SK-MEL-5 (cell line): ENCODE data around the gene AMPD2. TPM values are rescaled to one million over a fixed set of nuclear protein-coding genes. Genes with fewer than 3 reads are reported as not detected.

ENCODE experiments used
- DNase-seq: peaks from one replicate; pipeline ENCODE4 v3.0.0-alpha.2; 2016; ENCODE audit warnings: low read depth, low spot score
- in situ Hi-C: cut with HindIII; loops from 2 replicates; pipeline ENCODE4 v1.10.0; 2016; ENCODE audit warnings: low sequenced_read_pairs, high pct_unique_total_duplicates, low pct_unique_long_range_greater_than_20kb
- polyA plus RNA-seq, 2 experiments: library from polyadenylated mRNA; depleted of rRNA; stranded (reverse); fragments of >200 nt; gene quantifications; 2 replicates each; pipeline ENCODE4 v1.2.3, GENCODE V29; 2015
- total RNA-seq: library from RNA; depleted of rRNA; stranded (reverse); fragments of >200 nt; shearing (Covaris generic); gene quantifications from 2 replicates; pipeline ENCODE4 v1.2.3, GENCODE V29; 2014; rRNA removed

AMPD2 gene
- total RNA-seq = 30.2 and 31.9 TPM in 2 replicates
- polyA plus RNA-seq (2015; cell fraction: cytosol; rRNA removed) = 38.8 and 43.4 TPM in 2 replicates
- polyA plus RNA-seq (2015; cell fraction: nucleus; rRNA removed) = 312 and 361 TPM in 2 replicates

DNA sequence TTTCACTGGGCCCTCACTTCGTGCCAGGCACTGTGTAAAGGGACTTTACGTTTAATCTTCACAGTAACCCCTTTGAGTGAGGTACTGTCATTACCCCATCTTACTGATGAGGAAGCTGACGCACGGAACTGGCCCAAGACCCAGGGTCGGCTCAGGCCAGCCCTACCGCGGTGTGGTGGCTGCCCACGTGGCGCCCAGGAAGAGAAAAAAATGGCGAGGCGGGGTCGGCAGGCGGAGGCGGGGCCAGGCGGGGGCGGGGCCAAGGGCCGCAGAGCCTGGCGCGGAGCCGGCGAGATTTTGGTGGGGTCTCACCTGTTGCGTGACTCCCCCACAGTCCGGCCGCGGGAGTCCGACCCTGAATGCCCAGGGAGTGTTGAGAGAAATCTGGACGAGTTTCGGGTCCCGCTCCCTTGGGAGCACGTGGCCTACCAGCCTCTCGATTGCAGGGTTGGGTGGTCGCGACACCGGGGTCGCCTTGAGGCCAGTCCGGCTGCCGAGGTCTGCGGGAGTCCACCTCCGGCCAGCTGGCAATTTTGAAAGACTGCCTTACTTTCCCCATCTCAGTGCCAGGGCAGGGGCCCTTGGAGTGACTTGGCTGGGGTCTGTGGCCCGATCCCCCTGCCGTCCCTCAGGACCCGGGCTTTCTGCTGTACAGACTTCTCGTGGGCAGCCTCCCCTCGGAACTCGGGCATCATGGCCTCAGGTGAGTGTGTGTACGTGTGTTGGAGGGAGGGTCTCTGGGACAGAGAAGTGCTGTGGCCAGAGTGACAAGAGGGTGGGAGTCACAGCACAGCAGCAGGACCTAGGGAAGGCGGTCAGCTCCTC, at the start of gene AMPD2, which contains the start of gene GNAT2:
AMPD2 (plus strand) TSS at position 262 of the 825 bp plus-strand sequence. CDS start 1,339 bp downstream, outside the sequence.
GNAT2 (minus strand) TSS at position 41 of the 825 bp plus-strand sequence. CDS start 6,746 bp downstream, outside the sequence.
- DNase-seq = peak; percentile 75
- in situ Hi-C loops = no loop called here

DNA sequence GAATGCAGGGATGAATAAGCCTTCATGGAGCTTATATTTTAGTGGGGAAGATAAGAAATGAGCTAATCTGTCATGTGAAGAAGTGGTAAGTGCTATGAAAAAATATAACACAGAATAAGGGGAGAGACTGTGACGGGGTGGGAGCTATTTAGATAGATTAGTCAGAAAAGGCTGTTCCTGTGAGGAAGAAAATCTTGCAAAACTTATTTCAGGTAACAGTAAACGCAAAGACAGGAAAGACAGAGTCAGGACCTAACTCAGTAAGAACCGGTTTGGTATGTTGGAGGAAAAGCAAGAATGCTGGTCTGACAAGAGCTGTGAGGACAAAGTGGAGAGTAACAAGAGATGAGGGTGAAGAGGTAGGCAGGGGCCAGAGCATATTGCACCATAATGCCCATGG, 49.2 kb upstream of the AMPD2 start:
- in situ Hi-C loops = no loop called here
- no peak for DNase-seq

DNA sequence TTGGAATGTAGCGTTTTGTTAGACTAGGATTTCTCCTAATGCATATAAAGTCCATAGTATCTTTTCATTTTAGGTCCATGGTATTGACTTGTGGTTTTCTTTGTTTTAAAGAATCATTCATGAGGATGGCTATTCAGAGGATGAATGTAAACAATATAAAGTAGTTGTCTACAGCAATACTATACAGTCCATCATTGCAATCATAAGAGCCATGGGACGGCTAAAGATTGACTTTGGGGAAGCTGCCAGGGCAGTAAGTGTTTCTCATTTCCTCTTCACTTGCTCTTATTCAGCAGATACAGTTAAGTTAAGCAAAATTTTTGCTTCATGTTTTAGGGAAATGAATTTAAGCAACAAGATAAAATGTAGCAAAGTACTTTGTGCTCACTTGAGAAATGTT, 45.9 kb upstream of the AMPD2 start:
- in situ Hi-C loops = no loop called here
- DNase-seq = no peak

DNA sequence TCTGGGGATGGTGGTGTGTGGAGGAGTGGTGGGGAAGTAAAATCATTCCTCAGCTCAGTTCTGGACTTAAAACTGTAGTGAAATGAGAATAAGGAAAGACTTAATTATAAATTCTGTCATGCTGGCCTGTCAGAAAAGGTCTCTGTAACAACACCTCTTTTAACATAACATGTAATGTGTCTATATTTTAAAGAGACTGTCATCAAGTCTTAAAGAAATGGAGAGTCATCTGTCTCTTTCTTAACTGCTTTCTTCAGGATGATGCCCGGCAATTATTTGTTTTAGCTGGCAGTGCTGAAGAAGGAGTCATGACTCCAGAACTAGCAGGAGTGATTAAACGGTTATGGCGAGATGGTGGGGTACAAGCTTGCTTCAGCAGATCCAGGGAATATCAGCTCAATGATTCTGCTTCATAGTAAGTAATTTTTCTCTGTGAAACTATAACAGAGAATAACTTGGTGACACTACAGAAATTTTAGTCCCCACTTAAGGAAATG, 40.6 kb upstream of the AMPD2 start:
- DNase-seq = no peak
- in situ Hi-C loops = no loop called here

DNA sequence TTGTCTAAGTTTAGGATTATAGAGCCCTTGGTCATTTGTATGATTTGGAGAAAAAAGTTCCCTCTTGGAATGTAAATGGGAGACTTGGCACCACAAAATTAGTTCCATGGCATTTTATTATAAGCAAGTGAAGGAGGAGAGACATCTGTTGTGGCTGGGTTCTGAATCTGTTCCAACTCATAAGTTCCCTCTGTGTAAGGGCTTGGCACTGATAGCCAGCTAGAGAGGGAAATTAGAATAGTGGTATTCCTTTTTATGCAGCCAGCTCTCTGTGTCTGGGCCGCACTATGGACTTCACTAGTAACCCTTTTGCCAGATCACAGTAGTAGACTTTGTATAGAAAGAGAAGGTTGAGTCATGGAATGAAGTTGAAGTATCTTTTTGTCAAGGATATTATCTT, 40.1 kb upstream of the AMPD2 start:
- DNase-seq = no peak
- in situ Hi-C loops = no loop called here

DNA sequence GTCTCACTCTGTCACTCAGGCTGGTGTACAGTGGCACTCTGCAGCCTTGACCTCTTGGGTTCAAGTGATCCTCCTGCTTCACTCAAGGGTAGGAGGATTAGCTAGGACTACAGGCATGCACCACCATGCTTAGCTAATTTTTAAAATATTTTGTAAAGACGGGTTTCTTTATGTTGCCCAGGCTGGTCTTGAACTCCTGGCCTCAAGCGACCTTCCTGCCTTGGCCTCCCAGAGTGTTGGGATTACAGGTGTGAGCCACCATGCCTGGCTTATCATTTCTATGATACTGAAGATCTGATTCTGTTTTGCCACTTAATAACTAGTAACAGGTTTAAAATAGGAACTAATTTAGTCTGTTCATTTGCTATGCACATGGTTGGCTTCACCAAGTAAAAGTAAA, 37.6 kb upstream of the AMPD2 start:
- DNase-seq = no peak
- in situ Hi-C loops = no loop called here

DNA sequence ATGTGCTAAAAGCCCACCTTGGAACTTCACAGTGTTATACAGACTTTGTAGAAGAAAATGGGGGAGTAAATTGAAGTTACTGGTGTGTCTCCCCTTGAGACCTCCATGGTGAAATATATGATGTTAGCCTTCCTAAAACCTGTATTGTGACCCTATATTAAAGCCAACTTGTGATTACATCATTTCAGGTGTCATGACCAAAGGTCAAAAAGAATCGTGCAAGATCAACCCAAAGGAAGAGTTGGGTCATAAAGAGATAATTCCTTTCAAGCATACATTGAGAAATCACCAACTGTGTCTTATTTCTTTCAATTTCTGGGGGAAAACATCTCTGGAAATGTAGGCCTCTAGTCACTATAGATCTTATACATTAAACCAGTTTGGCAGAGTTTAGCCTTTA, 34.9 kb upstream of the AMPD2 start:
- DNase-seq = no peak
- in situ Hi-C loops = no loop called here

DNA sequence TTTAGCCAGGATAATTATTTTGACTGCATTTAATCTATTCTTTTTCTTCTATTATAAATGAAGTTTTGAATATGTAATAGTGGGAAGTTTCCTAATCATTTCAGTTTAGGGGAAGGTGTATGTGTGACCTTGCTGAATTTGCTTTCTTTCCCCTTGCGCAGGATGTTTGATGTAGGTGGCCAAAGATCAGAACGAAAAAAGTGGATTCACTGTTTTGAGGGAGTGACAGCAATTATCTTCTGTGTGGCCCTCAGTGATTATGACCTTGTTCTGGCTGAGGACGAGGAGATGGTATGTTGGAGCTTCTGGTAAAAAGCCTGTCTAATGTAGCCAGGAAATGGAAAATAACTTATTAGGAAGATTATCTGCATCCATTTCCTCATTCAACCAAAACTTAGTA, 33.6 kb upstream of the AMPD2 start:
- DNase-seq = no peak
- in situ Hi-C loops = no loop called here

DNA sequence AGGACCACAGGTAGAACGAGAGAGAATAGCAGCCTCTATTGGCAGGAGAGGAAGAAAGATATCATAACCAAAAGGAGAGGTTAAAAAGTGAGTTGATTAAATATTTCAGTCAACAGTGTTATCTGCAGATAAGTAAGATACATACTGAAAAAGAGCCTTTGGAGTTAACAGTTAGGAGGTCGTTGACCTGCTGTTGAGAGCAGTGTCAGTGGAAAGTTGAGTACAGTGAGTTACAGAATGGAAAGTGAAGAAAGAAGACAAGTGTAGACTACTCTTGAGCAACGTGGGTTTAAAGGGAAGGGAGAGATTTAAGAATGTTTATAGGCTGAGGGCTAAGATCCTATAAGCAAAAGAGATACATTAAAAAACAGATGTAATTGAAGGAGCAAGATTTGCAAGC, 30.5 kb upstream of the AMPD2 start:
- in situ Hi-C loops = no loop called here
- no peak for DNase-seq

DNA sequence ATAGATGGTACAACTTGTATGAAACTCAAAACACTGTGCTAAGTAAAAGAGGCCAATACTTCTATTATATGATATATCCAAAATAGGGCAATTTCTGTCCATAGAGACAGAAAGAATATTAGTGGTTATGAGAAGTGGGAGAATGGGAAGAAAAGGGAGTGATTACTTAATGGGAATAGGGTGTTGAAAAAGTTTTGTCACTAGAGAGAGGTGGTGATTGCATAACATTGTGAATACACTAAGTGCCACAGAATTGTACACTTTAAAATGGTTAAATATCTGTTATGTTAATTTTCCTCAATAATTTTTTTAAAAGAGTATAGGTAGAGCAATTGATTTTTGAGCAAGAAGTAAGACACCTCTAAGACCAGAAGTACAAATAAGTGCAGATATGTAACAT, 30.0 kb upstream of the AMPD2 start:
- no peak for DNase-seq
- in situ Hi-C loops = no loop called here

DNA sequence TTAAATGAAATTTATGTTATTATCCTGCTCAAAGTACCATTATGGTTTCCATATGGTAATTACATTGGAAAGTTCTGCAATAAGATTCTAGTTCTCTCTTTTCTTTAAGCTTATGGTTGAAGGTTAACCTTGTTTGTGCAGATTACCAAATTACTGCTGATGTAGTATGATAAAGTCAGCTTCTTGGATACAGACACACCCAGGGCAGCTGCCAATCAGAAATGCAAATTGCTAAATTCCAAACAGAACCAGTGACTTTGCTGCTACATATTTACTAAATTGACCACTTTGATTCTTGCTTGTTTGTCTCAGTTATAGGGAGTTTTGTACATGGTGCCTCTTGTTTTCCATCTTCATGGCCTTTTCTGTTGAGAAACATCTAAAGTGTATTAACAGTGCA, 26.7 kb upstream of the AMPD2 start:
- DNase-seq = no peak
- in situ Hi-C loops = no loop called here

DNA sequence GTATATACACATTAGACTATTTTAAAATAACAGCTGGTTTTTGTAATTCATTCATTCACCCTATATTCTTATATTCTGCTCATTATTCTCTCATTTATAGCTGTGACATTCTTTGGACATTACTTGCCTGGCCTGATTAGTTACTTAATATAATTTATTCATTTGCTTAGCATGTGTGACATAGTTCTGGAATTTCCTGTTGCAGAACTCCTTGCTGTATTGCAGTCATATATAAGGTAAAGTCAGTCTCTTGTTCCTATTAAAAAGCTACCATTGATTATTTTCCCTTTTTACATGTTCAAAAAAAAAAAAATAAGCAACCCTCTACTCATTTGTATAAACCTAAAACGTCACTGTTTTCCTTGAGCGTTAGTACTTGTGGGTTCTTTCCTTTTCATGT, 24.1 kb upstream of the AMPD2 start:
- in situ Hi-C loops = no loop called here
- no peak for DNase-seq

DNA sequence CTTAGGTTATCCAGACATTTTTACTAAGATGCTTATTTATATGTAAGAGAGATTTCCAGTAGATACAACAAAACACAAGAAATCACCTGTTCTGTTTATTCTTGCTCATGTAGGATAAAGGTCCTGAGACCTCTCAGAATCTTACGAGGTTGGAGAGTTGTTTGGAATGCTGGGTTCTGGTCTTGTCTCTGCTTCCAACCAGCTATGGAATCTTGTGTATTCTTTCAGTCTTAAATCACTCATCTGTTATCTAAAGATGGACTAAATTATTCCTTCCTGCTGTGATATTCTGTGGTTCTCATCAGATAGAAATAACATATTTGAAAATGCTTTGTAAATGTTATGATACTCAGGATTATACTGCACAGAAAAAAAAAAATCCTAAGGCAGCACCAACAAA, 21.5 kb upstream of the AMPD2 start:
- no peak for DNase-seq
- in situ Hi-C loops = no loop called here

DNA sequence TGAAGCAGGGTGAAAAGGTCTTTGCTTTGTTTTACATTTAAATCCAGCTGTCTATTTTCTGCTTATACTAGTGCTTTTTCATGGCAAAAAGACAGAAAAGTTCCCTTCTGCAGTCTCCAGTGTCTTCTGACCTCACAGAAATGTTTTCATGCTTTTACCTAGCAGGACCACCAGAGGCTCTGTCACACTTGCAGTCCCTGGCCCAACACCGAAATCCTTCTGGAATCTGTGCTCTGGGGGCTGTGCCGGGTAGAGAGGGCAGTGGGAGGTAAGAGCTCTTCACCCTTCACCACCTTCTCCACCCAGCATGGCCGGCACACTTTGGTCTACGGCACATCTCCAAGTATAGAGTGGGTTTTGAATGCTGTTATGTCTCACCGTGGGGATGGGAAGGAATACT, 21.0 kb upstream of the AMPD2 start:
- DNase-seq = peak; percentile 11
- in situ Hi-C loops = no loop called here

DNA sequence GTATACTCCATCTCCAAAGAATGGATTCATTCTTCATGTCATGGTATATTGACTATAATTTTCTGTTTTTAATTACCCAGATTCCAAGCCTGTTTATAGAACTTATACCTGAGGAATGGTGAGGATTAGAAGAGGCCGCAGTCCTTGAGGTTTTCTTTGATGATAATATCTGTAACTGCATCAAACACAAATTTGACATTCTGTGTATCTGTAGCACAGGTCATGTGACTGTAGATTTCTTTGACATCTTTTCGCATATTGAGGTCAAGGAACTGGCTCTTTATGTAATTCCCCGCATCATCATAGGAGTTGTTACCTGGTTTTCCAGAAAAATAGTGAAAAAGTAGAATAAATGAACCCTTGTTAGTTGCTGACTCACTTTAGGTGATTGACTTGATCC, 16.4 kb upstream of the AMPD2 start:
- in situ Hi-C loops = no loop called here
- no peak for DNase-seq

DNA sequence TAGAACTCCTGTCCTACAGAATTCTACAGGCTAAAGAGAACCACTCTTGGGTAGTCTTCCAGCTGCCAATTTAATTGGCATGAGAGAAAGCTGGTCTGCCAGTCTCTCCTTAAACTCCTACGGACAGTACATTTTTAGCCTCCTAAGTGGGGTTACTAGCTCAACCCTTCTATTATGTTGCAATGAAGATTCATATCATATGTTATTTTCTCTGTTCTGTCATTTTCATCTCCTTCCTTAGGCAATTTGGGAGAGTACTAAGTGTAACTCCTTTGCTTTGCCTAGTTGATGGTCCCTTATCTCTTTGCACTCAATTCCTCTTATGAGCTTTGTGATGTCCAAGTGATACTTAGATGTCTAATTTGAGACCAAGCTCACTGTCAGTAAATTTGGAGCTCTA, 14.3 kb upstream of the AMPD2 start:
- in situ Hi-C loops = no loop called here

DNA sequence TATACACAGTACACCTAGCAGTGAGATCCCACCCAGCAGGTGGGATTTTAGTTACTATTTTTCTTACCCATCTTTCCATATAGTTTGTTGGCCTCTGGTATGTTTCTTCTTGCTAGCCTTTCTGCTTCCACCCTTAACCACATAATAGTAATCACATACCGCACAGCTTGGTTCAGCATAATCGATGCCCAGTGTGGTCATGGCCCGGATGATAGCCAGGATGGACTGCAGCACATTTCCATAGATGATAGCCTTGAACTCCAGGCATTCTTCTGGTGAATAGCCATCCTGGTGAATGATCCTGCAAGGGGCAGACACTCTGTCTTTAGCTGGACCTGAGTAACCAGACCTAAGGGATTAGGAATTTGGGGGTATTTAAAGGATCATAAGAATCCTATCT, 9.8 kb upstream of the AMPD2 start:
- in situ Hi-C loops = no loop called here

More for the DNA sequence above, 14.3 kb upstream of the AMPD2 start:
- no peak for DNase-seq

DNA sequence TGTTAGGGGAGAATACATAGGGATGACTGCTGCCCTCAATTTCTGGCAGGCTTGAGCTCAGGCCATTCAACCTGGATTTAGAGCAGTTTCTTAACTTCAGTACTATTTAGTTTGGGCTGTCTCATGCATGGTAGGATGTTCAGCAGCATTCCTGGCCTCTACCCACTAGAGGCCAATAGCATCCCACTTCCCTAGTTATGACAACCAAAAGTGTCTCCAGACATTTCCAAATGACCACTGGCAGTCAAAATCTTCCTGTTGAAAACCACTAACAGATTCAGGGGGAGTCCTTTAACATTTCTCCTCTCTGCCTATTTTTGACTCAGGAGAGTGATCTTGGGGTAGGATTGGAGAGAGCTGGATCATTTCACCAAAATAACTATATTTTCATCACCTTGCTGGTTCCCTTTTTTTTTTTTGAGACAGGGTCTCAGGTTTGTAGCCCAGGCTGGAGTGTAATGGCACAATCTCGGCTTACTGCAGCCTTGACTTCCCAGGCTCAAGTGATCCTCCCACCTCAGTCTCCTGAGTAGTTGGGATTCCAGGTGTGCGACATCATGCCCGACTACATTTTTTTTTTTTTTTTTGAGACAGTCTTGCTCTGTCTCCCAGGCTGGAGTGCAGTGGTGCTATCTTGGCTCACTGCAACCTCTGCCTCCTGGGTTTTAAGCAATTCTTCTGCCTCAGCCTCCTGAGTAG, 8.9 kb upstream of the AMPD2 start:
- no peak for DNase-seq
- in situ Hi-C loops = no loop called here

More for the DNA sequence above, 9.8 kb upstream of the AMPD2 start:
- DNase-seq = no peak
